GM18526 (cell line): ENCODE data around the gene LRRC58.
A peak's percentile ranks its signal among the peaks of the same experiment; 100 is the strongest.

Experiments used
- POLR2A ChIP-seq: IDR thresholded peaks from 3 replicates; pipeline ENCODE4 v1.6.1; 2011; ENCODE audit not compliant: insufficient read length; ENCODE audit errors: extremely low read depth

The LRRC58 gene

DNA sequence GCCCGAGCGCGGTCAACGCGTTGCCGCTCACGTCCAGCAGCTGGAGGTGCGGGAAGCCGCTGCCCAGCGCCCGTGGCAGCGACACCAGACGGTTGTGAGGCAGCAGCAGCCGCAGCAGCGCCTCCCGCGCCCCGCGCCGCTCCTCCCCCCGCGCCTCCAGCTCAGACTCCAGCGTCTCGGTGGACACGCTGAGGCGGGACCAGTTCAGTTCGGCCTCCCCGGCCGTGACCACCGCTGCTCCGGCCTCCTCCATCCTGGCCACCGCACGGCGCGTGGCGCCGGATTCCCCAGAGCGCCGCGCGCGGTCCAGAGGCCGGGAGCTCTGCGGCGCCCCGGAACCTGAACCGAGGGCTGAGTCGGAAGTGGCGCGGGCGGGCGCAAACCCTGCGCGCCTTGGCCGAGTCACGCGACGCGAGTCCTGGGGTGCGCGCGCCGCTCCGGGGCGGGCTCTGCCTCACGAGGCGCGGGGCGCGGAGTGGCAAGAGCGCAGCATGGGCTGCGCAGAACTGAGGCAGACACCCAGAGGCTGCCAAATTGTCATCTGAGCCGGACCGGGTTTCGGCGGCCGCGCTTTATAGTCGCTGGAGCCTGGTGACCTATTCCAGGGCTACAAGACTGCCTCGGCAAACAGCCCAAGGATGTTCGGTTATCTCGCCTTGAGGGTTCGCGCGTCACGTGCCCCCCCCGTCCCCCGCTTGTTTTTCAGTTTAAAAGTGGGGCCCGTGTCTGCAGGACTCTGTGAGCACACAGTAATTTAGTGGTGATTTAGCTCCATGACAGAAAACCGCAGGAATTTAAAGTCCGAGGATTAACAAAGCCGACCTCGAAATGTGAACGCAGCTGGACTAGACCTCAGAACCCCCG is at the start of gene LRRC58:
Gene LRRC58, minus strand, starts transcription at position 364 of the 864 bp plus-strand sequence. Its CDS starts 111 bp downstream, at position 253.
- peak; percentile 91 for TF ChIP-seq POLR2A

- TF ChIP-seq POLR2A: no peak
Measured at GRCh38 chr3:120396469-120396868, 47.3 kb upstream of the LRRC58 start.

GRCh38 chr3:120394347-120394746 is 45.2 kb upstream of the LRRC58 start:
- no peak for TF ChIP-seq POLR2A

- no peak for TF ChIP-seq POLR2A
Measured at GRCh38 chr3:120393761-120394160, 44.6 kb upstream of the LRRC58 start.

DNA sequence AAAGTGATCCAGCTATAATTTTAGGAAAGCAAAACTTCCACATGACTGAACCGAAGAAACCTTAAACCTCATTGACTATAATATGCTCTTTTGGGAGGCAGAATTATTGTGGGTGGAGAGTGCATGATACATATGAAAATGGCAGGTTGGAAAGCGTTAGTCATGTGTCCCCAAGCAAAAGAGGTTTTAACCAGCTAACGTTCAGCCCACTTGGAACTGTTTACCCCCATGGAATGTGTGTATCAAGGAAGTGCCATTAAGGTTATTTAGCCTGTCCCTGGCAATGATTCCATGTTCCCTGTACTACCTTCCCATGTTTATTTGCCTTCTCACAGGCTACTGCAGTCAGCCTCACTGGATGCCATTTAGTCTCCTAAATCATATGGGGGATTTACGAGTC is 44.1 kb upstream of the LRRC58 start:
- no peak for TF ChIP-seq POLR2A

DNA sequence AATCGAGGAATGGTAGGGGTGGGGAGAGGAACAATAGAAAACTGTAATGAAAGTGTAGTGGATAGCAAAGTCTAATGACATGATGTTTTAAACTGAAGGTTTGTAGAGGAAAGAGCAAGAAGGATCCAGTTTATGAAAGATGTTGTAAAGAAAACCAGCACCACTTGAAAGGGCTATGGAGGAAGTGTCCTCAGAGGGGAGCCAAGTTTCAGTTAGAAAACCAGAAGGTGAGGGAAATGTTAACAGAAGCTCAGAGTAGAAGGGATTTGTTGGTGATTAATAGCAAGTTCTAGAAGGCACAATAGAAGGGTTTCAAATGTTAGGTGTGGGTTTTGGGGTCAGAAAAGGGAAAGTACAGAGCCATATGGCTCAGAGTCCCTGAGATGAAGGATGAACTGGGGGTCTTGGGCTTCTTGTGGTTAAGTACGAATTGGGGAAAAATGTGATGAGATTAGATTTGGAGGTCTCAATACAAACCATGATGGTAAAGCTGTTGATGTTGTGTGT is 33.8 kb upstream of the LRRC58 start:
- no peak for TF ChIP-seq POLR2A

DNA sequence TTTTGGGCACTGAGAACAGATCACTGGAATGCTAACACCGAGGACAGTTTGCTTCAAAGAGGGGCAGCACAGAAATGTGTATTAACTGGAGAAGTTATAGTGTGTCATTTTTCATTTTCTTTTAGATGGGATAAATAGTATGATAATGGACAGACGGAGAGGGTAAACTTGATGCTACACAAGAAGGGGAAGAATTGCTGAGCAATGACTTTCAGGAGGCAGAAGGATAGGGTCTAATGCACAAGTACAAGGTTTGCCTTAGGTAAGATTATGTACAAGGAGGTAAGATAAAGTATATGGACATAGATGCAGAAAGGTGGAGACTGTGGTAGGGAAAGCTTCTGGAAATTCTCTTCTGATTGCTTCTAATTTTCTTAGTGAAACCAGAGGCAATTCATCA is 32.3 kb upstream of the LRRC58 start:
- TF ChIP-seq POLR2A: no peak

- no peak for TF ChIP-seq POLR2A
Measured at GRCh38 chr3:120370463-120370862, 21.3 kb upstream of the LRRC58 start.

DNA sequence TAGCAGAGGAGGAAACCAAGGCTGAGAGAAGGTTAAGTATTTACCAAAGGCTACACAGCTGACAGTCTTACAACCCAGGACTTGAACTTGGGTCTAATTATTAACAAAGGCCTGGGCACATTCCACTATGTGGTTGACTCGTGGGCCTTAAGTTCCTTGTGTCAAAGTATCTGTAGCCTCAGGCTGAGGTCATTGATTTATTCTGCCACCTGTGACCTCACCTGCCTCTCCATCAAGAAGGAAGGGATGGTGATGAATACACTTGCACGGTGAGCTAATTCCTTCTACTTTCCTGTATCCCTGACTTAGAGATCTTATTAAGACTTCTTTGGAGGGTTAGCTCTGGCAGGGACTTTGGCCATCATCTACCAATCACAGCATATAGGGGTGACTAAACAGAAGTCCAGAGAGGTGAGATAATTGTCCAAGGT is 19.9 kb upstream of the LRRC58 start:
- no peak for TF ChIP-seq POLR2A

DNA sequence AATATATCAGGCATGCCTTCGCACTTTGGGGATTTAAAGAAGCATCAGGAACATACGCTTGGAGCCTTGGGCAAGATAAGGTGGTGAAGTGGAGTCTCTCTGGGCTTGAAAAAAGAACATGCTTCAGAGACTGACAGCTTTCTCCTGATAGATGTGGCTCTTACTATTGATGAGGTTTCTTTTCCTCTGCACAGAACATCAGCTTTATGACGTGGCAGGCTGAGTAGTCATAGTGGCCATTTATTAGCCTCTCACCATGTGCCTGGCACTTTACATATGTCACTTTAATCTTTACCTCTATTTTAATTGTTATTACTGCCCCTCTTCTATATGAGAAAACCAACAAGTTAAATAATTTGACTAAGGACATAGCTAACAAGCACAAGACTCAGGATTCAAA is 19.0 kb upstream of the LRRC58 start:
- TF ChIP-seq POLR2A: no peak

DNA sequence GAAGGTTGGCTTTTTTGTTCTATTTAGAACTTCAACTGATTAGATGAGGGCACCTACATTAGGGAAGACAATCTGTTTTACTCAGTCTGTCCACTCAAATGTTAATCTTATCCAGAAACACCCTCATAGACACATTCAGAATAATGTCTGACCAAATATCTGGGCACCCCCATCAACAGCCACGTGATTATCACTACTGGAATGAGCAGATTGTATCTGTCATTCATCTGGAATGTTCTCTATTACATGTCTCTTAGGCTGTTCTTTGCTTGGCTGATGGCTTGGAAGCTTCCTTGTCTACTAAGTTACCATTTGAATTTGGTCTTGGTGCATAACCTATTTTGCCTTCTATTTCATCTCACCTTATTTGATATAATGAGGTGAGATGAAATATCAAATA is 15.7 kb upstream of the LRRC58 start:
- TF ChIP-seq POLR2A: no peak

GRCh38 chr3:120364101-120364500 is 14.9 kb upstream of the LRRC58 start:
- TF ChIP-seq POLR2A: no peak

GRCh38 chr3:120357807-120358206 is 8.7 kb upstream of the LRRC58 start:
- no peak for TF ChIP-seq POLR2A

DNA sequence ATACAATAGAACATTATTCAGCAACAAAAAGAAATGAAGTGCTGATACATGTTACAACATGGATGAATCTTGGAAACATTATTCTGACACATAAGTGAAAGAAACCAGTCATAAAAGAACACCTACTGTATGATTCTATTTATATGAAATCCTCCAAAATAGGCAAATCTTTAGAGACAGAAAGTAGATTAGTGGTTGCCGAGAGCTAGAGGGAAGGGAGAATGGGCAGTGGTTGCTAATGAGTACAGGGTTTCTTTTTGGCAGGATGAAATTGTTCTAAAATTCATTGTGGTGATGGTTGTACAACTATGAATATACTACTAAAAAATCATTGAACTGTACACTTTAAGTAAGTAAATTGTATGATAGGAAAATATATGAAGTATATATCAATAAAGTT is 6.3 kb upstream of the LRRC58 start:
- no peak for TF ChIP-seq POLR2A

GRCh38 chr3:120353463-120353862 is 4.3 kb upstream of the LRRC58 start:
- TF ChIP-seq POLR2A: no peak

GRCh38 chr3:120352017-120352416 is 2.9 kb upstream of the LRRC58 start:
- no peak for TF ChIP-seq POLR2A
